Stimulated activated CD8-positive, alpha-beta memory T cell treated with anti-CD3 and anti-CD28 coated beads, Interleukin-2, amount 100 ng/mL, for 1 hour (primary cell): ENCODE results near the gene TMEM167A.
"Not testable (repeated sequence)": the region's sequence is repeated elsewhere in the genome, so short reads cannot be mapped to it uniquely, and the experiment has no call there.

Experiments used
- DNase-seq, 2 donors: peaks; one replicate each; pipeline ENCODE4 v3.0.0-alpha.2; 2020; ENCODE audit warnings: low read depth in 2 of 2

The TMEM167A gene

GRCh38 chr5:83090169-83090568 lies 13.0 kb upstream of the TMEM167A start:
- no peak for DNase-seq

GRCh38 chr5:83085106-83085505 lies 7.9 kb upstream of the TMEM167A start:
- DNase-seq = no peak

GRCh38 chr5:83084336-83084735 lies 7.1 kb upstream of the TMEM167A start:
- no peak for DNase-seq

GRCh38 chr5:83082750-83083149 lies 5.6 kb upstream of the TMEM167A start:
- DNase-seq = no peak

- no peak for DNase-seq
These were observed 568 bp upstream of the TMEM167A start for GRCh38 chr5:83077662-83078261.

- DNase-seq = no peak
These were observed 4.2 kb downstream of the TMEM167A start for GRCh38 chr5:83072966-83073365.

- no peak for DNase-seq
These were observed 5.7 kb downstream of the TMEM167A start for GRCh38 chr5:83071286-83072051.

GRCh38 chr5:83069096-83069799 lies 7.9 kb downstream of the TMEM167A start:
- no peak for DNase-seq

- DNase-seq = not testable (repeated sequence)
These were observed 9.8 kb downstream of the TMEM167A start for GRCh38 chr5:83067377-83067776.

GRCh38 chr5:83066548-83067110 lies 10.6 kb downstream of the TMEM167A start:
- no peak for DNase-seq

GRCh38 chr5:83059341-83059740 lies 17.9 kb downstream of the TMEM167A start:
- DNase-seq = no peak

GRCh38 chr5:83058726-83059125 lies 18.5 kb downstream of the TMEM167A start:
- DNase-seq = no peak

- DNase-seq = no peak
These were observed 22.0 kb downstream of the TMEM167A start for GRCh38 chr5:83055166-83055565.

- DNase-seq = no peak
These were observed 26.4 kb downstream of the TMEM167A start for GRCh38 chr5:83050723-83051340.

GRCh38 chr5:83049370-83049885 lies 27.8 kb downstream of the TMEM167A start:
- DNase-seq = no peak

GRCh38 chr5:83048811-83049210 lies 28.4 kb downstream of the TMEM167A start:
- no peak for DNase-seq

- DNase-seq = no peak
These were observed 28.9 kb downstream of the TMEM167A start for GRCh38 chr5:83048277-83048676.

GRCh38 chr5:83044926-83045325 lies 32.3 kb downstream of the TMEM167A start:
- no peak for DNase-seq

- no peak for DNase-seq
These were observed 34.7 kb downstream of the TMEM167A start for GRCh38 chr5:83042507-83042906.

- no peak for DNase-seq
These were observed 38.3 kb downstream of the TMEM167A start for GRCh38 chr5:83038924-83039323.

GRCh38 chr5:83036991-83037575 lies 40.1 kb downstream of the TMEM167A start:
- no peak for DNase-seq
